Ishikawa (cell line): Measurements from ENCODE around the gene NRXN3.

Source experiments
- CEBPB ChIP-seq: IDR thresholded peaks from 2 replicates; pipeline ENCODE4 v1.6.1; 2012
- EP300 ChIP-seq: IDR thresholded peaks from 2 replicates; pipeline ENCODE4 v1.6.1; 2012; ENCODE audit warnings: borderline replicate concordance
- MAX ChIP-seq: IDR thresholded peaks from 2 replicates; pipeline ENCODE4 v1.6.1; 2012
- NFIC ChIP-seq: IDR thresholded peaks from 2 replicates; pipeline ENCODE4 v1.6.1; 2012
- RAD21 ChIP-seq: IDR thresholded peaks from 2 replicates; pipeline ENCODE4 v1.6.1; 2012; ENCODE audit warnings: low read depth
- REST ChIP-seq: IDR thresholded peaks from 2 replicates; pipeline ENCODE4 v1.6.1; 2012; ENCODE audit warnings: low read depth, mild to moderate bottlenecking
- TAF1 ChIP-seq: IDR thresholded peaks from 2 replicates; pipeline ENCODE4 v1.6.1; 2012; ENCODE audit warnings: low read depth, mild to moderate bottlenecking
- TCF12 ChIP-seq: IDR thresholded peaks from 2 replicates; pipeline ENCODE4 v1.6.1; 2012; ENCODE audit warnings: low read depth
- ZBTB7A ChIP-seq: IDR thresholded peaks from 2 replicates; pipeline ENCODE4 v1.6.1; 2012; ENCODE audit warnings: low read depth

DNA sequence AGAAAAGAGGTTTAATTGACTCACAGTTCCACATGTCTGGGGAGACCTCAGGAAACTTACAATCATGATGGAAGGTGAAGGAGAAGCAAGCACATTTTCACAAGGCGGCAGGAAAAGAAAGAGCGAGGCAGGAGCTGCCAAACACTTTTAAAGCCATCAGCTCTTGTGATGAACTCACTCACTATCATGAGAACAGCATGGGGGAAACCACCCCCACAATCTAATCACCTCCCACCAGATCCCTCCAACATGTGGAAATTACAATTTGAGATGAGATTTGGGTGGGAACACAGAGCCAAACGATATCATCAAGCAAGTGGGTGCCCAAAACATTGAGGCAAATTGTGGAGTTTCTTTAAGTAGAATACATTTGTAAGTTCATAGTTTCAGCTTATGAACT lies 1083.4 kb downstream of the NRXN3 start:
- TF ChIP-seq EP300, result no peak
- no peak for TF ChIP-seq CEBPB
- no peak for TF ChIP-seq RAD21
- no peak for TF ChIP-seq ZBTB7A
- TF ChIP-seq REST, result no peak
- TF ChIP-seq TAF1, result no peak
- no peak for TF ChIP-seq MAX
- TF ChIP-seq TCF12, result no peak
- TF ChIP-seq NFIC, result no peak
